PFSK-1 (cell line): Measurements from ENCODE around the gene TEX101.

Source experiments
- FOXP2 ChIP-seq: optimal IDR thresholded peaks from 2 replicates; pipeline ENCODE3; 2011; ENCODE audit warnings: borderline replicate concordance, control low read depth, inconsistent platforms; ENCODE audit not compliant: insufficient read depth; ENCODE audit errors: extremely low read length, extremely low read depth
- POLR2AphosphoS5 ChIP-seq: IDR thresholded peaks from 2 replicates; pipeline ENCODE4 v1.6.1; 2012; ENCODE audit warnings: low read depth, mild to moderate bottlenecking, control low read depth, low read length, moderate library complexity
- REST ChIP-seq, 2 experiments: IDR thresholded peaks; 2 replicates each; pipeline versions ENCODE4 v1.6.1 to v1.8.0; 2011 to 2012; ENCODE audit warnings: low read depth in 2 of 2, low read length in 2 of 2, control low read depth in 1 of 2, inconsistent platforms in 1 of 2, mild to moderate bottlenecking in 1 of 2, moderate library complexity in 1 of 2; ENCODE audit not compliant: insufficient read depth in 1 of 2
- SIN3A ChIP-seq: IDR thresholded peaks from 2 replicates; pipeline ENCODE4 v1.6.1; 2012; ENCODE audit warnings: mild to moderate bottlenecking, low read length, moderate library complexity, borderline replicate concordance; ENCODE audit not compliant: insufficient read depth
- TAF1 ChIP-seq: IDR thresholded peaks from 2 replicates; pipeline ENCODE4 v1.6.1; 2012; ENCODE audit warnings: low read length, control low read depth, borderline replicate concordance; ENCODE audit not compliant: insufficient read depth

Gene TEX101

DNA sequence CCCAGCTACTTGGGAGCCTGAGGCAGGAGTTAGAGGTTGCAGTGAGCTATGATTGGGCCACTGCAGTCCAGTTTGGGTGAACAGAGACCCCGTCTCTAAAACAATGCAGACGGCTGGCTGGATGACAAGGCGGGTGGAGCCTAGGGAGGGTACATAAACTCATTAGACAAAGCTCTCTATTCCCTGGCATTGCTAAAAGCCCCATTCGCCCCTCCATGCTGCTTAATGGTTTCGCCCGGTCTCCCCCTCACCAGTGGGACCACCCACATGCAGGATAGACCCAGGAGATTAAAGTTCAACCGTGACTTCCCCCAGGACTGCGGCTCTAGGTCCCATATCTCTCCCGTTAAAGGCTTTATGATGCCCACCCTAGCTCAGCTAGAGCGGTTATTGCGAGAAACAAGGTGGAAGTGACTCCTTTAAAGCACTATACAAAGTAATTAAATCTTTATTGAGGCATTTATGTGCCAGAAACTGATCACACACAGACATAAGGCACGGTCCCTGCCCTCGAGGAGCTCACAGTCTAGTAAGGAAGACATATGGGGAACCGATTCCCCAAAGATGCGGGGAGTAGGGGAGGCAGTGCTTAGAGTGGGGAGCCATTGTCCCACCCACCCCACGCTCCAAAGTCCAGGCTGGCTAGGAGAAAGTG is 45.8 kb downstream of the TEX101 start:
- TF ChIP-seq POLR2AphosphoS5 (no peak), TAF1 (no peak), REST (IDR thresholded peaks at IDR 0.05; ENCODE audit: insufficient read depth in 1 of 2, low read depth in 2 of 2, low read length in 2 of 2) (no peak), SIN3A (no peak)

DNA sequence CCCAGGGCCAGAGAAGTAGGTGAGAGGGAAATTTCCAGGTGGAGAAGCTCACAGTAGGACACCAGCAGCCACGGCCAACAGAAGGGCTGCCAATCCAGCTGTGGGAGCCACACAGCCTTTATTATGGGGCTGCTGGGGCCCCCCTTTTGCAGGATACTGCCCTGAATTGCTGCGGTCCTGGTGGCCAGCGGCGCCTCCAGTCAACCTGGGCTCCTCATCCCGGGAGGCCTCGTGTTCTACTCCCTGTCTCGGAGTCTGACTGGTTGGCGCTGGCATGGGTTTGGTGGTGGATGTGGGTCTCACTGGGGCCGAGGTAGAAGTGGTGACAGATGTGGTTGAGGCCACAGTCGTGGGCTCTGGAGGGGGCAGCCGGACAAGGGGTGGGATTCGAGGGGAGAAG is 46.6 kb downstream of the TEX101 start:
- TF ChIP-seq REST (IDR thresholded peaks at IDR 0.05; ENCODE audit: insufficient read depth in 1 of 2, low read depth in 2 of 2, low read length in 2 of 2) (no peak), FOXP2 (no peak), SIN3A (no peak), POLR2AphosphoS5 (no peak), TAF1 (no peak)

GRCh38 chr19:43462383-43462782 is 47.7 kb downstream of the TEX101 start:
- no peak for TF ChIP-seq TAF1
- no peak for TF ChIP-seq FOXP2
- TF ChIP-seq REST (IDR thresholded peaks at IDR 0.05; ENCODE audit: insufficient read depth in 1 of 2, low read depth in 2 of 2, low read length in 2 of 2): no peak

GRCh38 chr19:43462785-43463380 is 48.2 kb downstream of the TEX101 start:
- no peak for TF ChIP-seq POLR2AphosphoS5
- peak; percentile 41 for TF ChIP-seq FOXP2

GRCh38 chr19:43463381-43464133 is 48.9 kb downstream of the TEX101 start:
- no peak for TF ChIP-seq SIN3A
- TF ChIP-seq TAF1: no peak
- 0 out of 2 replicates have a peak, but pooled peaks have one; percentile 20 for TF ChIP-seq POLR2AphosphoS5
- peak; percentile 12 for TF ChIP-seq FOXP2
- TF ChIP-seq REST (IDR thresholded peaks at IDR 0.05; ENCODE audit: insufficient read depth in 1 of 2, low read depth in 2 of 2, low read length in 2 of 2): no peak
